Measurements from ENCODE around the gene CEACAM19. TPM values are rescaled to one million over a fixed set of nuclear protein-coding genes. Genes with fewer than 3 reads are reported as not detected.

The CEACAM19 gene
- polyA plus RNA-seq, 1 experiment, result 8.9 TPM

GRCh38 chr19:44732235-44733014 is 61.1 kb downstream of the CEACAM19 start:
- POLR2A ChIA-PET, result no interaction called here
- no peaks in the 10 kb centered on the region for H3K36me3 ChIP-seq (ENCODE audit: control insufficient read depth, insufficient read depth, low read length)
- TF ChIP-seq CTCF (IDR thresholded peaks at IDR 0.05; ENCODE audit: insufficient read depth, low read depth, low read length), result no peak
- CTCF ChIA-PET, result interaction anchor here (0.7 to 2.1 kb wide), 5 partner anchors 8 to 171 kb away, joined by 3 to 13 read pairs (median 4); no protein-coding TSS in a partner anchor
- no peak for DNase-seq (ENCODE audit: low read depth)
- H3K4me3 ChIP-seq (ENCODE audit: low read depth, low read length), result no peak overlapping the region
- peaks cover 2% of the 10 kb centered on the region; the same call in 1 of the 2 replicates for H3K27me3 ChIP-seq (ENCODE audit: control insufficient read depth, insufficient read depth, low read length)

Small RNA genes within 50 kb of the gene (small RNA-seq; reads per million reads assigned to genes)
- gene RF00285 (ENCODE audit: insufficient read length, low read depth, low replicate concordance), result not detected

Other genes with a start within 250 kb of the CEACAM19 start
- gene ZNF229, start 223.0 kb upstream of the CEACAM19 start, polyA plus RNA-seq (2011; rRNA removed), result 4.5 and 8.4 TPM in 2 replicates
- 0.80 and 1.2 TPM in 2 replicates for gene ZNF180, start 171.0 kb upstream of the CEACAM19 start, polyA plus RNA-seq (2011; rRNA removed)
- gene CEACAM20, start 141.8 kb upstream of the CEACAM19 start, polyA plus RNA-seq (2011; rRNA removed), result not detected in 2 replicates
- gene IGSF23, start 57.9 kb upstream of the CEACAM19 start, polyA plus RNA-seq (2011; rRNA removed), result 0.21 and 0.51 TPM in 2 replicates
- gene PVR, start 27.6 kb upstream of the CEACAM19 start, polyA plus RNA-seq (2011; rRNA removed), result 84.4 and 129 TPM in 2 replicates
- not detected in 2 replicates for gene CEACAM16, start 27.7 kb downstream of the CEACAM19 start, polyA plus RNA-seq (2011; rRNA removed)
- gene BCL3, start 77.2 kb downstream of the CEACAM19 start, polyA plus RNA-seq (2011; rRNA removed), result 5.0 and 9.1 TPM in 2 replicates
- gene CBLC, start 106.4 kb downstream of the CEACAM19 start, polyA plus RNA-seq (2011; rRNA removed), result not detected in 2 replicates
- gene BCAM, start 137.6 kb downstream of the CEACAM19 start, polyA plus RNA-seq (2011; rRNA removed), result 4.7 and 8.9 TPM in 2 replicates
- gene NECTIN2, start 174.8 kb downstream of the CEACAM19 start, polyA plus RNA-seq (2011; rRNA removed), result 80.6 and 107 TPM in 2 replicates
- 27.7 and 46.8 TPM in 2 replicates for gene TOMM40, start 219.8 kb downstream of the CEACAM19 start, polyA plus RNA-seq (2011; rRNA removed)
- gene APOE, start 234.3 kb downstream of the CEACAM19 start, polyA plus RNA-seq (2011; rRNA removed), result 2.8 and 3.6 TPM in 2 replicates
- 3.8 and 4.9 TPM in 2 replicates for gene APOC1, start 243.1 kb downstream of the CEACAM19 start, polyA plus RNA-seq (2011; rRNA removed)